BJ (cell line): ENCODE measurements around the gene IZUMO1R. TPM values are rescaled to one million over a fixed set of nuclear protein-coding genes. Genes with fewer than 3 reads are reported as not detected.
"Not testable (repeated sequence)": the region's sequence is repeated elsewhere in the genome, so short reads cannot be mapped to it uniquely, and the experiment has no call there.

Experiments used
- CTCF ChIA-PET: fragments of 350-600 bp; formaldehyde crosslinking; extraction: SDS; loops from one replicate; lab custom pipeline; 2021; ENCODE audit warnings: antibody characterized with exemption, inconsistent platforms; lab: Yijun Ruan, JAX
- POLR2A ChIA-PET: fragments of 300-600 bp; sonication (Branson Sonifier 250); formaldehyde crosslinking; extraction: SDS; loops from one replicate; lab custom pipeline; 2021; ENCODE audit warnings: antibody characterized with exemption; lab: Charles Lee
- DNase-seq: peaks from one replicate; pipeline ENCODE4 v3.0.0-alpha.2; 2011; ENCODE audit warnings: low read depth
- H3K27me3 ChIP-seq: 2 replicates; pipeline ENCODE4 v1.6.0; 2011; ENCODE audit warnings: low read length; ENCODE audit not compliant: control insufficient read depth, insufficient read depth
- H3K36me3 ChIP-seq: 2 replicates; pipeline ENCODE4 v1.5.1; 2011; ENCODE audit warnings: low read length; ENCODE audit not compliant: control insufficient read depth, insufficient read depth
- H3K4me3 ChIP-seq: 2 replicates; pipeline ENCODE4 v1.5.1; 2011; ENCODE audit warnings: low read depth, mild to moderate bottlenecking, control low read depth, low read length
- polyA minus RNA-seq: library from RNA; depleted of rRNA, polyadenylated mRNA; stranded (reverse); fragments of >200 nt; gene quantifications from 2 replicates; pipeline ENCODE4 v1.2.3, GENCODE V29; 2011; rRNA and poly(A)+ RNA removed
- polyA plus RNA-seq: library from polyadenylated mRNA; depleted of rRNA; stranded (reverse); fragments of >200 nt; gene quantifications from 2 replicates; pipeline ENCODE4 v1.2.3, GENCODE V29; 2011; rRNA removed
- TF ChIP-seq, protein P1 (sequence below): IDR thresholded peaks from 2 replicates; pipeline ENCODE4 v1.5.1; 2011; ENCODE audit warnings: low read depth, mild to moderate bottlenecking, control low read depth, inconsistent platforms, low read length, moderate library complexity; ENCODE audit not compliant: insufficient read depth

Gene IZUMO1R
- polyA plus RNA-seq, result not detected in 2 replicates
- 0.31 TPM in 1 of 2 replicates, not detected in the other for polyA minus RNA-seq

DNA sequence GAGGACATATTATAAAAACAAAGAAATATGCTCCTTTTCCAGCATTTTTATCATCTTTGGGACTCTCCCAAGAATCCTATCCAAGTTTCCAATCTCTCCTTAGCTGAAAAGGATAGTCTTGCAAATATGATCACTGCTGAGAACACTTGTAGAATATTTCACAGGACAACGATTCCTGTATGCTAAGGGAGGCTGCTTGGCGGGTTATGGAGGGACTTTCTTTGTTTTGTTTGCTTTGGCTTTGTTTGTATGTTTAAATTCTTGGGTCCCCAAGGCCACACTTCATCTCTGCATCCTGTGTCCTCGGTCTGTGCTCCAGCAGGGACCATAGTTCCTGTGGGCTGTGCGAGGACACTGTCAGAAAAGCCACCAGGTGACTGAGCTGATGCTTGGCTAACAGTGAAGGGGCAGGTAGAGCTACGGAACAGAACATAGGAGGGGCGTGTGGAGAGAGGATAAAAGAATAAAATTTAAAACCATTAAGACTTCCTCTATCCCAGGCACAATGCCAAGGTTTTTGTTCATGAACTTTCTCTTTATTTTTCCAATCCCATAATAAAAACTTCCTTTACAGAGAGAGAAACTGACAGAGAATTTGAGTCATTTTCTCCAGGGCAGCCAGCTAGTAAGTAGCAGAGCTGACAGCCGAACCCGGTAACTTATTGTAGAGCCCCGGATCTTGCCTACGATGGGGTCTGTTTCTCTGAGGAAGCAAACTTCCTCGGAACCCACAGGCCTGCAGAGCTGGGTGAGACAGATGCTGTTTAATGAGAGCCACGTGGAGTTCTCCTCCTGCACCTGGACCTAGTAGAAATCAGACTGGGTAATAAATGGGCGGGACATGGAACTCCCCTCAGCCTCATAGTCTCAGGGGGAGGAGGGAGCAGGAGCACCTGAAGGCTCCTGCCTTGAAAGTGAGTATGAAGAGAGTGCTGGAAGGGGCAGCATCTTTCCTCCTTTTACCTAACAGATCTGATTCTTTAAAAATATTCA is at the start of gene IZUMO1R:
TSS of gene IZUMO1R (plus strand) at position 615 of the 993 bp plus-strand sequence. CDS start 1,057 bp downstream, outside the sequence.
- H3K4me3 ChIP-seq, result no peak within 1 kb of the TSS

DNA sequence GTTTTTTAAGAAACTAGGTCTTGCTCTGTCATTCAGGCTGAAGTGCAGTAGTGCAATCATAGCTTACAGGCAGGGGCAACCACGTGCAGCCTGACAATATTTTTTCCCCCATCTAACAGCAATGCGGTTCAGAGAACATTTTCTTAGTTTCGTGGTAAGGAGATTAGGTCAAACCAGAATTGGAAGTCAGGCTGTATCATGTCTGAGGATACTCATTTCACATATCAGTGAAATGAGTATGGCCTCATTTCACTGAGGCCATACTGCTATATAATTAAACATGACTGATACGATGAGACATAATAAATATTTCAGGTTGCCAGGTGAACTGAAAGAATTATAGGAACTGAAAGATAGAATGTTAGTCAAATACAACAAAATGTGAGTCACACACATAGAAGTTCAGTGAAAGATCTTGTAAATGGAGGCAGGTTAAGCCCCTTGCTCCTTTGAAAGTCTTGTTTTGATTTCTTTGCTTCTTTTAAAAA is 32.5 kb upstream of the IZUMO1R start:
- CTCF ChIA-PET, result no interaction called here

More for the DNA sequence above, at the start of gene IZUMO1R:
- TF ChIP-seq, protein P1, sequence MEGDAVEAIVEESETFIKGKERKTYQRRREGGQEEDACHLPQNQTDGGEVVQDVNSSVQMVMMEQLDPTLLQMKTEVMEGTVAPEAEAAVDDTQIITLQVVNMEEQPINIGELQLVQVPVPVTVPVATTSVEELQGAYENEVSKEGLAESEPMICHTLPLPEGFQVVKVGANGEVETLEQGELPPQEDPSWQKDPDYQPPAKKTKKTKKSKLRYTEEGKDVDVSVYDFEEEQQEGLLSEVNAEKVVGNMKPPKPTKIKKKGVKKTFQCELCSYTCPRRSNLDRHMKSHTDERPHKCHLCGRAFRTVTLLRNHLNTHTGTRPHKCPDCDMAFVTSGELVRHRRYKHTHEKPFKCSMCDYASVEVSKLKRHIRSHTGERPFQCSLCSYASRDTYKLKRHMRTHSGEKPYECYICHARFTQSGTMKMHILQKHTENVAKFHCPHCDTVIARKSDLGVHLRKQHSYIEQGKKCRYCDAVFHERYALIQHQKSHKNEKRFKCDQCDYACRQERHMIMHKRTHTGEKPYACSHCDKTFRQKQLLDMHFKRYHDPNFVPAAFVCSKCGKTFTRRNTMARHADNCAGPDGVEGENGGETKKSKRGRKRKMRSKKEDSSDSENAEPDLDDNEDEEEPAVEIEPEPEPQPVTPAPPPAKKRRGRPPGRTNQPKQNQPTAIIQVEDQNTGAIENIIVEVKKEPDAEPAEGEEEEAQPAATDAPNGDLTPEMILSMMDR, result no peak
- CTCF ChIA-PET, result interaction anchor here (0.7 kb wide), 1 partner anchor 11 kb away, joined by 3 read pairs; no protein-coding TSS in a partner anchor
- peaks cover 9% of the 10 kb centered on the region for H3K27me3 ChIP-seq
- DNase-seq, result no peak
- H3K36me3 ChIP-seq, result no peaks in the 10 kb centered on the region
- POLR2A ChIA-PET, result no interaction called here

DNA sequence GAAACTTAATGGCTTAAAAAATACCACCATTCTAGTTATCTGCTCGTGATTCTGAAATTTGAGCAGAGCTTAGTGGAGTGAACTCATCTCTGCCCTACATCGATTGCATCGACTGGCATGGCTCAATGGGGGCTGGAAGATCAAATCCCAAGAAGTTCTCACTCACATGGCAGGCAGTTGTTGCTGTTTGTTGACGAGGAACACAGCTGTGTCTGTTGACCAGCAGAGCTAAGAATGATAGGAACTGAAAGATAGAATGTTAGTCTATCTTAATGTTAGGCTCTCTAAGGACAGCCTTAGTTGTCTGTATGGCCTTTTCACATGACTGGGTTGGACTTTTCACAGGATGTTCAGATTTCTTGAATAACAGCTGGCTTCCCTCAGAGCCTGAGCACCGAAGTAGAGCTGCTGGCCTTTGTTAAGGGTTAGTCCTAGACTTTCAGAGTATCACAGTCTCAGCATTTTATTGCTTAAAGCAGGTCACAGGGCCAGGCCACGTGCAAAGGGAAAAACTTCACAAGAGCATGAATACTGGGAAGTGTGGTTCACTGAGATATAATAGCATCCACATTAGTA is 31.6 kb upstream of the IZUMO1R start:
- no peak for DNase-seq
- TF ChIP-seq, protein P1, result no peak
- no peak overlapping the region for H3K4me3 ChIP-seq
- H3K27me3 ChIP-seq, result no peaks in the 10 kb centered on the region
- H3K36me3 ChIP-seq, result no peaks in the 10 kb centered on the region
- ChIA-PET POLR2A (no interaction called here), CTCF (no interaction called here)

More for the DNA sequence above, 32.5 kb upstream of the IZUMO1R start:
- DNase-seq, result no peak
- TF ChIP-seq, protein P1, result no peak
- Histone ChIP-seq H3K27me3 (no peaks in the 10 kb centered on the region), H3K36me3 (no peaks in the 10 kb centered on the region), H3K4me3 (no peak overlapping the region)
- POLR2A ChIA-PET, result interaction anchor here (0.7 kb wide), 1 partner anchor 152 kb away, joined by 4 read pairs; no protein-coding TSS in a partner anchor

DNA sequence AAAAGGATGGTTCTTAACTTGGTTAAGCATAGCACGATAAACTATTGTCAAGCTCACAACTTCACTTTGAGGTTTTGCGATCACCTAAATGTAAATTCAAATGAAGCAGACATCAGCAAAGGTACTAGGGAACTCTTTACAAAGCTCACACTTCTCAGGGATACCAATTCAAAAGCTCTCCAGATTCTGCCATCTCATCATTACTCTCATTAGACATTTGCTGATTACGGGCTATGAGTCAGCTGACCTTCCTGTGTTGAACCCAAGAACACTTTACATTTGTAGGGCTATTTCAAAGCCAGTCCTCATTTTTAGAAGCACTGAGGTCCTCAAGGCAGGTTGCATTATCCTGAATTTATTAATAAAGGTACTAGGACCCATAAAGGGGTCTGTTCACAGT is 28.4 kb upstream of the IZUMO1R start:
- H3K4me3 ChIP-seq, result no peak overlapping the region
- H3K27me3 ChIP-seq, result no peaks in the 10 kb centered on the region
- no peak for DNase-seq
- ChIA-PET CTCF (no interaction called here), POLR2A (no interaction called here)
- TF ChIP-seq, protein P1, result no peak
- H3K36me3 ChIP-seq, result no peaks in the 10 kb centered on the region

DNA sequence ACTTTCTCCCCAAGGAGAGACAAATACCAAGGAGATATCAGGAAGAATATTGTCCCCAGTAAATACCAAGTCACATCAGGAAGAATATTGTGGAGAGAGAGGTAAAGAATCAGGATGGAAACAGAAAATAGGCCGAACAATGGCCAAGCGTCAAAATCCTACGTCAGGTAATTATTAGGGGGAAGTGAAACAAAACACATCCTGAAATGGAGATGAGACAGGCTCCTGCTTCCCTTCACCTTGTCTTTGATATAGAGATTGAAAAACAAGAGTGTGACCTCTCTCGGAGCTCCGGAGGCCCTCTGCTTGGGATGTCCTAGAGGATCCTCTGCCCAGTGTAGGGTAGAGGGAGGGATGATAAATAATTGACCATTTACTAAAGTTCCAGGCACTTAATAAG is 27.4 kb upstream of the IZUMO1R start:
- POLR2A ChIA-PET, result no interaction called here
- Histone ChIP-seq H3K36me3 (no peaks in the 10 kb centered on the region), H3K27me3 (no peaks in the 10 kb centered on the region), H3K4me3 (no peak overlapping the region)
- TF ChIP-seq, protein P1, result no peak
- CTCF ChIA-PET, result interaction anchor here (0.6 kb wide), 1 partner anchor 944 kb away, joined by 3 read pairs; no protein-coding TSS in a partner anchor
- DNase-seq, result no peak

DNA sequence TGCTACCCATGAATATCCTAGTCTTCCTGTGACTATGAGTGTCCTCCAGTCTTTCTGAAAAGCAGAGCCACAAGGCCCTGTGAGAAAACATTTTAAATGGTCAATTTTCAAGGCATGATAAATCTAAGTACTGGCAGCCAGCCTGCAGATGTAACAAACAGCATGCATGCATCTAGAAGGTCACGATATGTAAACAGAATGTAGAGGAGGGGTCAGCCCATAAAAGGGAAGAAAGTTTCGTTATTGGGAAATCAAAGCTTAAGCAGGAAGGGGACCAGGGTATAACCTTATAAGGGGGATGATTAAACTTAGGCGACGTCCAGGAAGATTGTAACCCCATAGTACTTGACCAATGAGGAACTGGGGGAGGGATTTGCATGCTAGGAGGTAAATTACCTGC is 26.2 kb upstream of the IZUMO1R start:
- DNase-seq, POLR2A ChIA-PET: not testable (repeated sequence)

More for the DNA sequence above, 26.2 kb upstream of the IZUMO1R start:
- not testable (repeated sequence) for H3K36me3 ChIP-seq, H3K27me3 ChIP-seq, H3K4me3 ChIP-seq
- CTCF ChIA-PET, result interaction anchor here (1.0 kb wide), 1 partner anchor 12 kb away, joined by 3 read pairs; no protein-coding TSS in a partner anchor
